Fibroblast of skin of abdomen (primary cell): Measurements from ENCODE around the gene XRCC1.
"Not testable (repeated sequence)": the region's sequence is repeated elsewhere in the genome, so short reads cannot be mapped to it uniquely, and the experiment has no call there.

ENCODE experiments used
- DNase-seq: peaks from one replicate; pipeline ENCODE4 v3.0.0-alpha.2; 2013

XRCC1 gene

GRCh38 chr19:43519436-43520088 is 55.8 kb downstream of the XRCC1 start:
- DNase-seq = peak; percentile 95

GRCh38 chr19:43518051-43518450 is 57.3 kb downstream of the XRCC1 start:
- DNase-seq = no peak

- not testable (repeated sequence) for DNase-seq
These were observed 62.9 kb downstream of the XRCC1 start for GRCh38 chr19:43512399-43512798.

DNA sequence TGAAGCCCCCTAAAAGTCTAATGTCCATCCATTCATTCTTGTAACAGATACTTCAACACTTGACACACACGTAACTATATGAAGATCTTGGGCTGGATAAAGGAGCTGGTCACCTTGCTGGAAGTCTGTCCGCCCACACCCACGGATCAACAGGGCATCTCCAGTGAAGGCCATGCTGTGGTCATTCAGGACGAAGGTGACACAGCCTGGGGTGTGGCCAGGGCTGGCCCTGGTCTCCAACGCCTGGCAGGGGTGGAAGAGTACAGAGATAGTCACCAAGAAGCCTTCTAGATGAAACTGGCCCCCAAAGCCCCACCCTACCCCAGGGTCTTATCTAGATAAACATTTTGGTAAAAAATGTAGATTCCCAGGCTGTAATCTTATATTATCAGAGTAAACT is 64.0 kb downstream of the XRCC1 start:
- no peak for DNase-seq

- DNase-seq = no peak
These were observed 64.6 kb downstream of the XRCC1 start for GRCh38 chr19:43510713-43511112.

DNA sequence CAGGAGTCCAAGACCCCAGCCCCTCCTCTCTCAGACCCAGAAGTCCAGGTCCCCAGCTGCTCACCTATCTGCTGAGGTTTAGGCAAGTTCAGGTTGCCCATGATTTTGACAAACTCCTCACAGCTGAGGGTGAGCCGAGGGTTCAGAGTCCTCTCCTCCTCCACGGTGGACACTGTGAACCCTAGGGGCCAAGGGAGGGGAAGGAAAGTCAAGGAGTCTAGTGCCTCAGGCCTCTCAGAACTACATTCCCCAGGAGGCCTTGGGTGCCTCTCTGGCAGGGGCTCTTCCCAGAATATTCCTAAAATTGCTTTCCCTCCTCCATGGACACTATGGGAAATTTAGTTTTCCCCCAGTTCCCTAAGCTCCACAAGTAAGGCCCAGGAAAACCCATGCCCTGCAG is 67.4 kb downstream of the XRCC1 start:
- no peak for DNase-seq

- DNase-seq = no peak
These were observed 68.7 kb downstream of the XRCC1 start for GRCh38 chr19:43506629-43507028.

DNA sequence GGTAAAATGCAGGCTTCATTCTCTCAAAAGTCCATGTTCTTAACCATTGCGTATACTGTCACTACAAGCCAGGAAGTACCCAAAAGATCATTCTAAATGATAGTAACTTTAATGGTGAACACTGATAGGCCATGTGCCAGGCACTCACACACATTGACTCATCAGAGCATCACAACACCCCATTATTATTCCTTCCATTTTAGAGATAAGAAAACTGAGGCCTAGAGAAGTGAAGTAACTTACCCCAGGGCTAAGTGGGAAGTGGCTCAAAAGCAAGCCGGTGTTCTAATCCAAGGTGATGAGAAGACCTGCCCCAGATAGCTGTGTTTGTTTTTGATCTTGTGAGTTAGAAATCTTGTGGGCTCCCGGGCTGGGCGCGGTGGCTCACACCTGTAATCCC is 69.4 kb downstream of the XRCC1 start:
- no peak for DNase-seq

DNA sequence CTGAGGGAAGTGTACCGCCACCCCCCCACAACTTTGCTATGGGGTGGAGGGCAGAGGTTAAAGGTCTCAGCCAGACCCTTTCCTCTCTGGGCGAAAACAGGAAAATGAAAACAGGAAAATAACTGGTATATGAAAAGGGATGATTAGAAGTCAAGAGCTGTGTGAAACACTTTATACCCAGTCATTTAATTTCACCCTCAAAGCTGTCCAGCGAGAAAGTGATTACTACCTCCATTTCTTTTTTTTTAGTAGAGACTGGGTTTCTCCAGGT is 70.2 kb downstream of the XRCC1 start:
- no peak for DNase-seq

- DNase-seq = no peak
These were observed 70.7 kb downstream of the XRCC1 start, which contains the start of gene PHLDB3 for GRCh38 chr19:43504426-43505185. TSS of gene PHLDB3 (minus strand) at chr19:43504746. CDS start at chr19:43504118, 628 bp downstream.

GRCh38 chr19:43503501-43504425 is 71.6 kb downstream of the XRCC1 start:
- peak; percentile 87 for DNase-seq

- no peak for DNase-seq
These were observed 72.8 kb downstream of the XRCC1 start for GRCh38 chr19:43502419-43502976.

DNA sequence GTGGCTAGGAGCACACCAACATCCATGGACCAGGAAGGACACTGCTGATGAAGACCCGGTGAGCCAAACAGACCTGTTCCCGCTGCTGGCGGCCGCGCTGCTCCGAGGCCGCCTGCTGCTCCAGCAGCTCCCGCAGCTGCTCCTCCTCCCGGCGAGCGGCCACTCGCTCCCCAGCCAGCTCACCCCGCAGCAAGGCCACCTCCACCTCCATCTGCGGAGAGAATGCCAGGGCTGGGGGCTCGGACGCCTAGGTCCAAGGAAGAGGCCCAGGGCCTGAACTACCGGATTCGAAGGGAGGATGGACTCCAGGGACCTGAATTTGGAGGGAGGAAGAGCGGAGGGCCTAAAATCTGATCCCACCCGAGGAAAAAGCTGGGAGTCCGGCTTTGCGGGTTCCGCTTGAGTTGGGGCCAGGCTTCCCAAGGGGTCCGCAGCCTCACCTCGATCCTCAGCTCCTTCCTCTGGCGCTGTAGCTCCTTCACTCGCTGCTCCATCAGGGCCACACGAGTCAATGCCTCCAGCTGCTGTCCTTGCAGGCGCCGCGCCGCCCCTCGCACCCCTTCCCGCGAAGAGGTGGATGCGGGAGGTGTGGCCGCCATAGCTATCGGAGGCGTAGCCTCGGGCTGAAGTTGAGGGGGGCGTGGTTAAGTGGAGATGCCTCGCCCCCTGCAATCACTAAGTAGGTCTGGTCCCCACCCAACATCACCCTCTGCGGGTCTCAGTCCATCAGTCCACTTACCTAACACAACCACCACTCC is 73.5 kb downstream of the XRCC1 start:
- DNase-seq = no peak

DNA sequence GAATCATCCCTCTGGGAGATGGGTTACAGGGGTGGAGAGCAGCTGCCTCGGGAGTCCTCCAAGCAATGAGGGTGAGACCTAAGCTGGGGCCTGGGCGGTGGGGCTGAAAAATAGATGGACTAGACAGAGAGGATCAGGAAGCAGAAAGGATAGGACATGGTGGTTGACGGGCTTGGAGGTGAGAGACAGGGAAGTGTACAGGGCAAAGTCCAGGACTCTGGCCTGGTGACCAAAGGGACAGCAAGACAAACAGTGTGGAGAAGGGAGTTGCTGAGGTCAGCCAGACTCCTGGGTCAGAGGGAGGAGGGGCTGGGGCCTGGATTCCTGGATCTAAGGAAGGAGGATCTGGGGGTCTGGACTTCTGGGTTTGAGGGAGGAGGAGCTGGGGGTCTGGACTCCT is 76.3 kb downstream of the XRCC1 start:
- no peak for DNase-seq

DNA sequence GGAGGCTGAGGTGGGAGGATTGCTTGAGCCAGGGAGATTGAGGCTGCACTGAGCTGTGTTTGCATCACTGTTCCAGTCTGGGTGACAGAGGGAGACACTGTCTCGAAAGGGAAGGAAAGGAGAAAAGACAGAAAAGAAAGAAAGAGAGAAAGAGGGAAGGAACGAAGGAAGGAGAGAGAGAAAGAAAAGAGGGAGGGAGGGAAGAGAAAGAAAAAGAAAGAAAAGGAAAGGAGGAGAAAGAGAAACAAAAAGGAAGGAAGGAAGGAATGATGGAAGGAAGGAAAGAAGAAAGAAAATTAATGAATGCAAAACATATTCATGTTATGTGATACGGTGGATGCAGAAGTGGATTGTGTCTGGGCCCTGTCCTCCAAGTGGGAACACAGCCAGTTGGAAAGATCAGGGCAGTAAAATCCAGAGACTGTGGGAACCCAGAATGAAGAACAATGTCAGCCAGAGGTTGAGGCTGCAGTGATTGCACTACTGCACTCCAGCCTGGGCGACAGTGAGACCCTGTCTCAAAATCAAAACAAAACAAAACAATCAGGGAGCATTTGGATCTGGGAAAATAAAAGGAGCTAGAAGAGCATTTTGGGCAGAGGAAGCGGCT is 77.0 kb downstream of the XRCC1 start:
- no peak for DNase-seq

DNA sequence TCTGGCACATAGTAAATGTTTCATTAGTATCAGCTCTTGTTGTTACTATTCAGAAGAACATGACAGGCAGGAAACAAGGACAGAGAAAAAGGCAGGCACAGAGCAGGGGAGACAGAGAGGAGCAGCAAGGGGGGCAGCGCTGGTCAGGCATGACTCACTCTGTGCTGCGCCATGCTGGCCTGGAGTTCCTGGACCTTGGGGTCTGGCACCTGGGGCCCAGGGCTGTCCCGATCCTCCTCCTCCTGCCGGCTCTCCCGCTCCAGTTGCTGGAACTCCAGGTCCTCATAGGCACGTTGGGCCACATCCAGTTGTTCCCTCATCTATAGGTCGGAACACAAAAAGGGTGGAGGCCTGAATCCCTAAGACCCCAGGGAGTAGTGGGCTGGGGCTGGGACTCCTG is 78.4 kb downstream of the XRCC1 start:
- DNase-seq = no peak

GRCh38 chr19:43495082-43495481 is 80.2 kb downstream of the XRCC1 start:
- no peak for DNase-seq
